Ovary (tissue), 3 donors: ENCODE results near the gene PET117.
A peak's percentile ranks its signal among the peaks of the same experiment; 100 is the strongest.

Source experiments
- CTCF ChIP-seq, 3 donors: fragments of 450-650 bp in 2 of 3; fragments of 200-600 bp in 1 of 3; IDR thresholded peaks; one replicate each; pipeline versions ENCODE4 v1.5.1 to v1.8.0; 2016 to 2022; ENCODE audit warnings: antibody characterized with exemption in 3 of 3, mild to moderate bottlenecking in 1 of 3
- POLR2A ChIP-seq: fragments of 450-650 bp; IDR thresholded peaks from one replicate; pipeline ENCODE4 v1.6.1; 2017; ENCODE audit warnings: antibody characterized with exemption, mild to moderate bottlenecking, moderate library complexity
- donor health status: DM: no; HTN: no; CAD: no.

GRCh38 chr20:18137412-18138265 lies at the start of gene PET117, which contains the start of gene KAT14:
- TF ChIP-seq CTCF (IDR thresholded peaks at IDR 0.05): no peak
- TF ChIP-seq POLR2A: peak; percentile 41
